HG03025 (cell line): ENCODE data around the gene CPED1.
A peak's percentile ranks its signal among the peaks of the same experiment; 100 is the strongest.

Experiments
- ATAC-seq: cut with Tn5 transposase; IDR thresholded peaks from one replicate; pipeline ENCODE4 v1.9.1; 2021; ENCODE audit warnings: mild to moderate bottlenecking, moderate library complexity; ENCODE audit not compliant: unreplicated experiment, low FRiP score

The CPED1 gene

GRCh38 chr7:121330053-121330833 lies 341.7 kb downstream of the CPED1 start:
- peak; percentile 36 for ATAC-seq

GRCh38 chr7:121331048-121331447 lies 342.5 kb downstream of the CPED1 start:
- no peak for ATAC-seq

DNA sequence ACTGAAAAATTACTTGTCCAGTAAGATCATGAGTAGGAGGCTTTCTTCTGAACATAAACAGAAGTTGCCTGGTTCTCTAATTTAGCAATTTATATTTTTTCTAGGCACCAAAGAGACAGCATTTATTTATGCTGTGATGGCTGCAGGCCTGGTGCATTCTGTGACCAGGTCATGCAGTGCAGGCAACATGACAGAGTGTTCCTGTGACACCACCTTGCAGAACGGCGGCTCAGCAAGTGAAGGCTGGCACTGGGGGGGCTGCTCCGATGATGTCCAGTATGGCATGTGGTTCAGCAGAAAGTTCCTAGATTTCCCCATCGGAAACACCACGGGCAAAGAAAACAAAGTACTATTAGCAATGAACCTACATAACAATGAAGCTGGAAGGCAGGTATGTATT lies 343.1 kb downstream of the CPED1 start:
- ATAC-seq = no peak

GRCh38 chr7:121334376-121334775 lies 345.9 kb downstream of the CPED1 start:
- no peak for ATAC-seq

GRCh38 chr7:121334875-121335648 lies 346.6 kb downstream of the CPED1 start:
- no peak for ATAC-seq

GRCh38 chr7:121336579-121336978 lies 348.1 kb downstream of the CPED1 start:
- ATAC-seq = no peak

- ATAC-seq = no peak
These were observed 348.9 kb downstream of the CPED1 start for GRCh38 chr7:121337398-121337797.

- ATAC-seq = no peak
These were observed 350.6 kb downstream of the CPED1 start for GRCh38 chr7:121339082-121339481.

DNA sequence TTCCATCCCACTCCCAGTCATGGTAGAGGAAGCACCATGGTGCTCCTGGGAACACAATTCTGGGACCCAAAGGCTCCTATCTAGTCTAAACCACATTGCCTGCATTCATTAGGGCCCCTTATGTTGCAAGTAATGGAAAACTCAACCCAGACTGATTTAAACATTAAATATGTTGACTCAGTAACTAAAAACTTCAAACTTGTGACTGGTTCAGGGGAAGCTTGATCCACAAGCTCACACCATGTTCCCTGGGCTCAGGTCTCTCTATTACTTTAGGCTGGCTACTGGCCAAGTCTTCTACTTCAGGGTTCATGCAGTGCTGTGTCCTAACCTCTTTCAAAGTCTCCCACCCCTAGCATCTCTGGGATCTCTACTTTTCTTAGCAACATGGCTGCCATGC lies 353.4 kb downstream of the CPED1 start:
- ATAC-seq = no peak

DNA sequence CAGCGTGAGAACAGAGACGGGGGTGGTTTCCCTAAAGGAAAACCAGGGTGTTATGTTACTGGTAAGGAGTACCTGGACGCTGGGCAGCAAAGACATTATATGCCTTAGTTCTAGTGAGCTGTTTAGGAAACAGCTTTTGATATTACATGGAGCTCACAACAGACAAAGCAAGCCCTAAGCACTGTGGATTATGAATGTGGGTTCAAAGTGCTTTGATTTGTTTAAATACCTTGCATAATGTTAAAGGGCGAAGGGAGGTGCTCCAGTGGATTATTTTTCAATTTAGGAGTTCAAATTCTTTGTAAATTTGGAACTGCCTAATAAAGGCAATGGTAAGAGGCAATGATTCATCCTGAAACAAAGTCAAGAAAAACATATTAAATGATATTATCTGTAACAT lies 354.1 kb downstream of the CPED1 start:
- ATAC-seq = no peak

DNA sequence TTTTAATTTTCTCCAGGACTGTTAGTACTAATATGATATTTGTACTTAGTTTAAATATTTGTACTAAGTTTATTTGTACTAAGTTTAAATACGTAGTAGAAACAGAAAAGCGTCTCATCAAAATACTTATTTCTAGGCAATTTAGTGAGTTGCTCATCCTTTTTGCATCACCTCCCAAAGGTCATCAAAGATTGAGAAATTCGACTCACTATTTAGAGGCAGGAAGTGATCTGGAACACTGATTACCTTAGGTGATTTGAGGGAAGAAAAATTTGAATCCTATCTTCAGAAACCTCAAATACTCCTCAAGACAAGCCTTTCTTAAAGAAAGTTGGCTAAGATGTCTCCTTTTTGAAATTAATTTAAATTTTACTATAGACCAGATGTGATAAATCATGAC lies 354.8 kb downstream of the CPED1 start:
- no peak for ATAC-seq

- no peak for ATAC-seq
These were observed 355.6 kb downstream of the CPED1 start for GRCh38 chr7:121344093-121344492.

DNA sequence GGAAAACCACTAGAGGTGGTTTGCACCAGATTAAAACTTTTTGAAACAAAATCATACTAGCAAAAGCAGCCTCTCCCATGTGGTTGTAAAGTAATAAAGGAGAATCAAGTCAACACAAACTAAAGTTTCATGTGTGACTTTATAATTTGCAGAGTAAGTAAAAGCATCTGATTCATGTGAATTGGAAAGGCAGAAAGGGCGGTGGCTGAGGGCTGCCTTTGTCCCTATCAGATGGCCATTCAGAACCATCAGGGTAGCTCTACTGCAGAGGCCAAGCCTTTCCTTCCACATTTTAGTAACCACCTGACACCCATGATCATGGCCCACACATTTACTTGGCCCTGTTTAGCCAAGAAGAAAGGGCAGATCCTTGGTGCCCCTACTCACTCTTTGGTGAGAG lies 356.0 kb downstream of the CPED1 start:
- no peak for ATAC-seq
